HepG2 (cell line): Measurements from ENCODE around the gene SOST. TPM values are rescaled to one million over a fixed set of nuclear protein-coding genes. Genes with fewer than 3 reads are reported as not detected.

Experiments
- ATAC-seq: fragments of 200-7000 bp; cut with Tn5 transposase; 3 replicates; pipeline ENCODE4 v1.9.1; 2020; ENCODE audit warnings: mild to moderate bottlenecking, moderate library complexity
- BruUV-seq: library from RNA; stranded (reverse); fragments of 400-500 nt; replicated peaks from 2 replicates; lab custom pipeline; 2021; lab: Mats Ljungman, UMichigan
- CTCF ChIA-PET: fragments of 300-600 bp; formaldehyde crosslinking; extraction: SDS; loops from one replicate; lab custom pipeline; 2021; ENCODE audit warnings: low total read pairs, inconsistent platforms, low intra/inter-chr PET ratio; lab: Yijun Ruan, JAX
- POLR2A ChIA-PET: fragments of 350-600 bp; sonication (Branson Sonifier 250); formaldehyde crosslinking; loops from one replicate; lab custom pipeline; 2020; ENCODE audit warnings: antibody characterized with exemption, inconsistent platforms; lab: Yijun Ruan, JAX
- DNase-seq: peaks from one replicate; pipeline ENCODE4 v3.0.0-alpha.2; 2015; ENCODE audit warnings: low spot score
- FAIRE-seq: peaks from 3 replicates; lab custom pipeline; 2011; peaks lifted over from hg19 to GRCh38; lab: Jason Lieb, UNC
- H2AFZ ChIP-seq: one replicate; pipeline ENCODE4 v1.6.1; 2011; ENCODE audit warnings: low read length, inconsistent platforms
- H3K27ac ChIP-seq: fragments of 300-600 bp; 3 replicates; pipeline ENCODE4 v1.8.0; 2011; ENCODE audit warnings: mixed run types, mild to moderate bottlenecking, mixed read lengths, low read length, inconsistent platforms; ENCODE audit not compliant: insufficient read depth; ENCODE audit errors: extremely low read length
- H3K27me3 ChIP-seq, 2 experiments: fragments of 200-600 bp in 1 of 2; 2 replicates in 1 of 2; 3 replicates in 1 of 2; pipeline versions ENCODE4 v1.6.0 to v1.8.0; 2011; ENCODE audit warnings: low read length in 2 of 2, mild to moderate bottlenecking in 2 of 2, moderate library complexity in 2 of 2, inconsistent platforms in 1 of 2; ENCODE audit not compliant: insufficient read depth in 2 of 2, control insufficient read depth in 1 of 2
- H3K36me3 ChIP-seq, 2 experiments: fragments of 200-600 bp in 1 of 2; replicated peaks in 1 of 2; 2 replicates in 1 of 2; 3 replicates in 1 of 2; pipeline versions ENCODE4 v1.5.1 to v1.8.0; 2011; ENCODE audit warnings: low read length in 2 of 2, inconsistent platforms in 1 of 2; ENCODE audit not compliant: insufficient read depth in 2 of 2, control insufficient read depth in 1 of 2
- H3K4me1 ChIP-seq: 2 replicates; pipeline ENCODE4 v1.5.1; 2012; ENCODE audit warnings: low read length, inconsistent platforms; ENCODE audit not compliant: insufficient read depth
- H3K4me2 ChIP-seq: 2 replicates; pipeline ENCODE4 v1.6.0; 2011; ENCODE audit warnings: low read depth, low read length, inconsistent platforms
- H3K4me3 ChIP-seq, 3 experiments: fragments of 200-600 bp in 1 of 3; sonication (generic), shearing (Covaris generic) in 1 of 3; replicated peaks in 1 of 3; 2 replicates each; pipeline ENCODE4 v1.5.1; 2011 to 2016; ENCODE audit warnings: low read length in 3 of 3, inconsistent platforms in 2 of 3, low read depth in 2 of 3, mild to moderate bottlenecking in 2 of 3, control low read depth in 1 of 3, mixed read lengths in 1 of 3; ENCODE audit not compliant: insufficient read depth in 1 of 3
- H3K79me2 ChIP-seq: one replicate; pipeline ENCODE4 v1.6.1; 2011; ENCODE audit warnings: low read length, inconsistent platforms; ENCODE audit not compliant: insufficient read depth
- H3K9ac ChIP-seq: 2 replicates; pipeline ENCODE4 v1.6.0; 2011; ENCODE audit warnings: mild to moderate bottlenecking, low read depth, low read length, inconsistent platforms; ENCODE audit not compliant: insufficient read depth
- H3K9me3 ChIP-seq: 2 replicates; pipeline ENCODE4 v1.5.1; 2012; ENCODE audit warnings: mild to moderate bottlenecking, low read length
- H4K20me1 ChIP-seq: 2 replicates; pipeline ENCODE4 v1.6.0; 2011; ENCODE audit warnings: inconsistent platforms, mild to moderate bottlenecking, low read length, moderate library complexity; ENCODE audit not compliant: insufficient read depth
- ARNT ChIP-seq: fragments of 450-650 bp; IDR thresholded peaks from 2 replicates; pipeline ENCODE4 v1.6.1; 2017
- CBX5 ChIP-seq: sonication (generic); formaldehyde crosslinking; IDR thresholded peaks from 2 replicates; pipeline ENCODE4 v1.4.0; 2020; ENCODE audit warnings: missing genetic modification reagents, borderline replicate concordance
- FOXA1 ChIP-seq, 2 experiments: fragments of 450-650 bp in 1 of 2; sonication (generic) in 1 of 2; formaldehyde crosslinking in 1 of 2; IDR thresholded peaks; 2 replicates each; pipeline versions ENCODE4 v1.4.0 to v1.6.1; 2016 to 2020; ENCODE audit warnings: missing genetic modification reagents in 1 of 2
- GATAD1 ChIP-seq: IDR thresholded peaks from 2 replicates; pipeline ENCODE4 v1.6.1; 2016; ENCODE audit warnings: missing genetic modification reagents, missing compliant biosample characterization
- HOXD1 ChIP-seq: sonication (generic); formaldehyde crosslinking; IDR thresholded peaks from 2 replicates; pipeline ENCODE4 v1.5.0; 2020; ENCODE audit warnings: missing genetic modification reagents
- LCORL ChIP-seq, 2 experiments: fragments of 450-650 bp in 1 of 2; sonication (generic) in 1 of 2; formaldehyde crosslinking in 1 of 2; IDR thresholded peaks; 2 replicates each; pipeline versions ENCODE4 v1.5.0 to v1.6.1; 2017 to 2020; ENCODE audit warnings: antibody characterized with exemption in 1 of 2, missing genetic modification reagents in 1 of 2
- NFATC3 ChIP-seq: sonication (generic); formaldehyde crosslinking; IDR thresholded peaks from 2 replicates; pipeline ENCODE4 v1.5.1; 2020; ENCODE audit warnings: mild to moderate bottlenecking, missing genetic modification reagents
- NR2F2 ChIP-seq: IDR thresholded peaks from 2 replicates; pipeline ENCODE4 v1.6.1; 2012; ENCODE audit warnings: low read depth, inconsistent platforms, borderline replicate concordance
- PCBP1 ChIP-seq: fragments of 200-400 bp; formaldehyde crosslinking; IDR thresholded peaks from 2 replicates; pipeline ENCODE4 v1.6.1; 2017; ENCODE audit warnings: mild to moderate bottlenecking, low read depth, low read length, borderline replicate concordance
- SOX5 ChIP-seq: IDR thresholded peaks from 2 replicates; pipeline ENCODE4 v1.6.1; 2016; ENCODE audit warnings: borderline replicate concordance
- ZFP82 ChIP-seq: sonication (generic); formaldehyde crosslinking; IDR thresholded peaks from 2 replicates; pipeline ENCODE4 v1.5.1; 2020; ENCODE audit warnings: mild to moderate bottlenecking, missing genetic modification reagents, borderline replicate concordance
- ZFX ChIP-seq: sonication (generic); formaldehyde crosslinking; IDR thresholded peaks from 2 replicates; pipeline ENCODE4 v1.4.0; 2020; ENCODE audit warnings: mild to moderate bottlenecking, low read depth, missing genetic modification reagents, moderate library complexity
- ZNF660 ChIP-seq: sonication (generic); formaldehyde crosslinking; IDR thresholded peaks from 2 replicates; pipeline ENCODE4 v1.5.1; 2020; ENCODE audit warnings: mild to moderate bottlenecking, low read depth, missing genetic modification reagents, borderline replicate concordance
- ZNF678 ChIP-seq: sonication (generic); formaldehyde crosslinking; IDR thresholded peaks from 2 replicates; pipeline ENCODE4 v1.4.0; 2020; ENCODE audit warnings: mild to moderate bottlenecking, missing genetic modification reagents
- ZNF687 ChIP-seq: sonication (generic); formaldehyde crosslinking; IDR thresholded peaks from 2 replicates; pipeline ENCODE4 v1.5.1; 2020; ENCODE audit warnings: mild to moderate bottlenecking, missing genetic modification reagents, moderate library complexity
- ZNF703 ChIP-seq: sonication (generic); formaldehyde crosslinking; IDR thresholded peaks from 2 replicates; pipeline ENCODE4 v1.5.1; 2020; ENCODE audit warnings: missing genetic modification reagents, mild to moderate bottlenecking, moderate library complexity, borderline replicate concordance
- ZNF747 ChIP-seq: sonication (generic); formaldehyde crosslinking; IDR thresholded peaks from 2 replicates; pipeline ENCODE4 v1.8.1; 2023; ENCODE audit warnings: missing genetic modification reagents, mild to moderate bottlenecking, borderline replicate concordance
- ZNF879 ChIP-seq: sonication (generic); formaldehyde crosslinking; IDR thresholded peaks from 2 replicates; pipeline ENCODE4 v1.8.1; 2023; ENCODE audit warnings: missing genetic modification reagents
- ZSCAN5A ChIP-seq: sonication (generic); formaldehyde crosslinking; IDR thresholded peaks from 2 replicates; pipeline ENCODE4 v1.8.0; 2022; ENCODE audit warnings: mild to moderate bottlenecking, missing genetic modification reagents, borderline replicate concordance
- WGBS: methylation state at CpG from one replicate; pipeline ENCODE4 v1.1.6; 2017; ENCODE audit warnings: low lambda C conversion rate; 5-methylcytosine and 5-hydroxymethylcytosine counted together
- in situ Hi-C: cut with HindIII; loops from 2 replicates; pipeline ENCODE4 v1.10.0; 2017; ENCODE audit warnings: low pct_unique_long_range_greater_than_20kb; ENCODE audit not compliant: extremely low pct_ligation_motif_present
- intact Hi-C: fragments of 100-400 bp; cut with micrococcal nuclease; formaldehyde crosslinking; loops from one replicate; pipeline ENCODE4 v1.10.0; 2022; ENCODE audit not compliant: unreplicated experiment
- polyA plus RNA-seq, 8 experiments: library from polyadenylated mRNA; depleted of rRNA in 3 of 8; stranded (reverse) in 7 of 8; unstranded in 1 of 8; fragments of >200 nt; fragmentation: Illumina TruSeq in 4 of 8; extraction: Trizol in 4 of 8; gene quantifications; 2 replicates each; pipeline versions ENCODE4 v1.2.1 to v1.2.3, GENCODE V29; 2011 to 2016; ENCODE audit warnings: low read depth in 4 of 8, missing spikeins in 1 of 8, mixed read lengths in 1 of 8; ENCODE audit not compliant: insufficient read depth in 1 of 8
- total RNA-seq, 5 experiments: library from RNA; depleted of rRNA; stranded (reverse); fragments of >200 nt; fragmentation: Illumina TruSeq; extraction: Trizol; gene quantifications; 2 replicates each; pipeline ENCODE4 v1.2.3, GENCODE V29; 2016; ENCODE audit warnings: low read depth in 1 of 5

The SOST gene
- total and polyA plus RNA-seq, 2 of the 13 experiments (the other 11 are each of a cell fraction or from before 2014, with no cell fraction given): not detected

- ATAC-seq: no peak
- in situ Hi-C loops: loop anchor here (10.0 kb wide), 1 partner anchor 253 kb away; no protein-coding TSS in a partner anchor
- TF ChIP-seq NFATC3: no peak
- no peak for TF ChIP-seq PCBP1
- no peak for TF ChIP-seq NR2F2
- TF ChIP-seq GATAD1 (CRISPR knock-in tag): no peak
- TF ChIP-seq CBX5 (CRISPR knock-in tag): no peak
- TF ChIP-seq LCORL (IDR thresholded peaks at IDR 0.05): no peak
- no peak for TF ChIP-seq LCORL (CRISPR knock-in tag; IDR thresholded peaks at IDR 0.05)
- no peak for TF ChIP-seq FOXA1 (IDR thresholded peaks at IDR 0.05)
- TF ChIP-seq FOXA1 (CRISPR knock-in tag; IDR thresholded peaks at IDR 0.05): no peak
- TF ChIP-seq HOXD1 (CRISPR knock-in tag): no peak
- TF ChIP-seq SOX5 (CRISPR knock-in tag): no peak
- no peak for TF ChIP-seq ZFX (CRISPR knock-in tag)
- TF ChIP-seq ZNF703 (CRISPR knock-in tag): no peak
- no peak for TF ChIP-seq ARNT
- no peak for TF ChIP-seq ZSCAN5A
- TF ChIP-seq ZFP82 (CRISPR knock-in tag): no peak
- no peak for TF ChIP-seq ZNF879
- TF ChIP-seq ZNF660 (CRISPR knock-in tag): no peak
- no peak for TF ChIP-seq ZNF687
- TF ChIP-seq ZNF678: no peak
- no peak for TF ChIP-seq ZNF747 (CRISPR knock-in tag)
Measured at GRCh38 chr17:43767713-43768059, 9.1 kb upstream of the SOST start.

More at GRCh38 chr17:43767713-43768059, 9.1 kb upstream of the SOST start:
- H3K4me1 ChIP-seq: peaks cover 18% of the 10 kb centered on the region
- H3K27ac ChIP-seq: no peak overlapping the region
- intact Hi-C loops: loop anchor here (10.0 kb wide), 1 partner anchor 243 kb away; no protein-coding TSS in a partner anchor
- no peaks in the 10 kb centered on the region for H4K20me1 ChIP-seq
- H2AFZ ChIP-seq: no peak overlapping the region
- no peak for FAIRE-seq
- no peak overlapping the region for H3K4me3 ChIP-seq
- no peak overlapping the region for H3K4me2 ChIP-seq
- 84% methylated on average over 5 of the region's 5 CpGs for WGBS
- H3K9ac ChIP-seq: no peak overlapping the region
- TSS peak; percentile 33 for BruUV-seq
- no peak for DNase-seq
- H3K27me3 ChIP-seq: no peaks in the 10 kb centered on the region
- H3K9me3 ChIP-seq: no peaks in the 10 kb centered on the region
- CTCF ChIA-PET: interaction anchor here (3.8 kb wide), 1 partner anchor 73 kb away, joined by 16 read pairs; no protein-coding TSS in a partner anchor
- POLR2A ChIA-PET: no interaction called here
- no peaks in the 10 kb centered on the region for H3K79me2 ChIP-seq
- peaks cover 14 to 26% of the 10 kb centered on the region in 2 experiments for H3K36me3 ChIP-seq
